GM21786 (cell line): ENCODE results near the gene ALOX15.
"Not testable (repeated sequence)": the region's sequence is repeated elsewhere in the genome, so short reads cannot be mapped to it uniquely, and the experiment has no call there.

ENCODE experiments used
- ATAC-seq: cut with Tn5 transposase; IDR thresholded peaks from one replicate; pipeline ENCODE4 v1.9.1; 2021; ENCODE audit not compliant: unreplicated experiment

The ALOX15 gene

DNA sequence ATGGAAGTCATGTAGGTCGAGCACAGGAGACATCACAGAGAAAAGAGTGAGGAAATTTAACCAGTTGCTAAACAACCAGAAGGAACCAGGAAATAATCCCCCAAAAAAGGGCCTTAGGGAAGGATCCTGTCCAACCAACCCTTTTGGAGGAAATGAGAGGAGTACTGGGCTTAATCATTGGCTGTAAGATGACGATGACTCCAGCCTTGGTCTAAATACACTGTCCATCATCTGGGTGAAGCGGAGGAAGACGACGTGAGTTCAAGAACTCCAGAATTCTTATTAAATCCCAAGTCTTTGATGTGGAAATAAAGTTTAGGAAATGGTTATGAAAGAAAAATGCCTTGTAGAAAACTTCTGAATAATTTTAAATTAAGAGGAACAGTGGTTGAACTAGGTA, 11.5 kb upstream of the ALOX15 start:
- no peak for ATAC-seq

DNA sequence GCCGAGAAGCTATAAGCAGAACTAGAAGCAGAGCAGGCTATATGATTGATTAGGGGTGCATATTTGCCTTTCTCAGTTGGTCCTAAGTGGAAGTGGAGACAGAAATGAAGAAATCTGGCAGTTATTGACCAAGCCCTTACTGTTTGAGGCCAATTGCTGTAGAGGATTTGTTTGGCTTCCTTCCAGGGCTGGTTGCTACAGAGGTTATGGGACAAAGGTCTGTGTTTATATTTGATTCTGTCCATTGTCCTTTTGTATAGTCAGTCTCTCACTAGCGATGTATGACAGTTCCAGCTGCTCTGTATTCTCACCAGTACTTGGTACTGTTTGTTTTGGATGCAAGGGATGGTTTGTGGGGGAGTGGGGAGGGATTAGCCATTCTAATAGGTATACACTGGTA, 7.3 kb upstream of the ALOX15 start:
- ATAC-seq = no peak

DNA sequence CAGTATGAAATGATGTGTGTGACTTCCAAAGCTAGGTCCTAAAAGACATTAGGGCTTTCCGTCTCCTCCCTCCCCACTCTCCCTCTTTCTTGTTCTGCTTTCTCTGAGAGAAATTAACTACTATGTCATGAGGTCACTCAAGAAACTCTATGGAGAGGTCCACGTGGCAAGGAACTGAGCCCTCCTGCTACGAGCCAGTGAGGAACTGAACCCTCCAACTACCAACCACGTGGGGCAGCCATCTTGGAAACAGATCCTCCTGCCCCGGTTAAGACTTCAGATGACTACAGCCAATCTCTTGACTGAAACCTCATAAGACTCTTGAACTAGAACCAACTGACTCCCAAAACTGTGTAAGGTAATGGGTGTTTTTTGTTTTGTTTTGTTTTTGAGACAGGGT, 4.2 kb upstream of the ALOX15 start:
- ATAC-seq = no peak

DNA sequence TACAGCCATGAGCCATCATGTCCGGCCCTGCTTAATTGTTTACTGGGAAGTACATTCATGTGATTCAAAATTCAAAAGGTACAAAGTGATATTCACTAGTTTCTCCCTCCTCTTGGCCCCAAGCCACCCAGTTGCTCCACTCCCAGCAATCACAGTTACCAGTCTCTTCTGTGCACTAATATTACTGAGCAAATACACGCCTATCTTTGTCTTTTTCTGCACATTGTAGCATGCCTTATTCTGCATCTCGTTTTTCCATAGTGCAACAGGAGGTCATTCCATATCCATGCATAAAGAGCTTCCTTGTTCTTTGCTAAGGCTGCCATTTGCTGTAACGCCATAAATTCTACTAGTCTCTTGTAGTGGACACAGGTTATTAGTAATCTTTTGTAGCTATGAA, 2.2 kb upstream of the ALOX15 start:
- no peak for ATAC-seq

DNA sequence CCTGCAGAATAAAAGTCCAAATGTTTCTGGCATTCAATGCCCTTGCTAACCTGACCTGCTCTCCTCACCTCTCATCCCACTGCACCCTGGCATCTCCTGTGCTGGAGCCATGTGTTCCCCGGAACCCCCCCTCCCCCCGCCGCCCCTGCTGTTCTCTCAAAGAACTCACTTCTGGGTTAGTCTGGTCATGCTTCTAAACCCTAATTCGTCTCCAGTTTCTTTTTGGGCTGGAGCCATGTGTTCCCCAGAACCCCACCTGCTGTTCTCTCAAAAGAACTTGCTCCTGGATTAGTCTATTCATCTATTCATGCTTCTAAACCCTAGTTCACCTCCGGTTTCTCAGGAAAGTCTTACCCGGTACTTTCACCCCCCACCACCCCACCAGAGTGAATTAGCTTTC, 808 bp upstream of the ALOX15 start:
- ATAC-seq = no peak

DNA sequence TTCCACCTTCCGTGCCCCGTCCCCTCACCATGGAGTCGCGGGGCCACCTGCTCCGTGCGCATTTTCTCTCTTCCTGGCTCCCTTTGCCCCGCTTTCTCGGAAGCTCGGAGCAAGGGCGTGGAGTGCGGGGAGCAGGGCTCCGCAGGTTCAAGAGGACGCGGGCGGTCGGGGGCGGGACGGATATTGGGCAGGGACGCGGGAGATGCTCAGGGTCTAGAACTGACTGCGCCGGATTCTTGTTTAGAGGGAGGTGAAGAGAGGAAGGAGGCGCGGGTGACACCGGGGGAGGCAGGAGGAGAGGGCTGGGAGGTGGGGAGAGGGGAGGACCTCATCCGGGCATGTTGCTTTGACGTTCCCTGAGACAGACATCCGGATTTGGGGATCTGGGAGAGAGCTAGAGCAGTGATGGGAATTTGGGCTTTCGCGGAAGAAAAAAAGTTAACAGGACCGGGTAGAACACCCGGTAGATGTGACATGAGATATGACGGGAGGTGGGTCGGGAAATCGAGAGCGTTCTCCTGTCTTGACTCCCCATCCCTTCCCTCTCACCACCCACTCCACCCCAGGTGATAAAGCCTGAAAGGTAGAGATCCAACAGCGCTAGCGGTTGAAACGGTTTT, 799 bp downstream of the ALOX15 start:
- not testable (repeated sequence) for ATAC-seq

DNA sequence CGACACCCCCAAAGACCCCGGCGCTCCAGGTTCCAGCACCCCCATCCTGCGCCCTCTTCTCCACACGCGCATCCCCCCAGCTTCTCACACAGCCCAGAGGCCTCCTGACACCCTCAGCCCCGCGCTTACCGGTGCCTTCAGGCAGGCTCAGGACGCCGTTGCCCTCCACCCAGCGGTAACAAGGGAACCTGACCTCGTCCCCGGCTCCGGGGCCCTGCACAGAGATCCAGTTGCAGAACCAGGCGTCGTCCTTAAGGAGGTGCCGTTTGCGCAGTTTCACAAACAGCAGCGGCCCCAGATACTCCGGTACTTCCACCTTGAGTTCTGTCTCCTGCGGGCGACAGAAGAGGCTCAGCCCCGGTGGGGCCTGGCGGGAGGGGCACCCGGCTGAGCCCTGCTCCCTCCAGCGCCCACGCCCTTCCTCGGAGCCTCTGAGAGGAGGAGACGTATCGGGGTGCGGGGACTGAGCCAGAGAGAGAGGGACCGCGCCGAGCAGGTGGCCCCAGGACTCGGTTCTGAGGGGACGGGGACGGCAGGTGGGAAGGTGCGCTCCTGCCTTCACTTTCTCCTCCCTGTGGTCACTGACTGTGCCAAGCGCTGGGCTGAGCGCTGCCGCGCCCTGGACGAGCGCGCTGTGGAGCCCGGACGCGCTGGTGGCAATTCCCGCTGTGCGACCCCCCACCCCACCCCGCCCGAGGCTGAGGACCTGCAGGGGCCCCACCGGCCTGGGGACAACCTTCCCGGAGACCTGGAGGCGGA, 2.0 kb downstream of the ALOX15 start:
- not testable (repeated sequence) for ATAC-seq

DNA sequence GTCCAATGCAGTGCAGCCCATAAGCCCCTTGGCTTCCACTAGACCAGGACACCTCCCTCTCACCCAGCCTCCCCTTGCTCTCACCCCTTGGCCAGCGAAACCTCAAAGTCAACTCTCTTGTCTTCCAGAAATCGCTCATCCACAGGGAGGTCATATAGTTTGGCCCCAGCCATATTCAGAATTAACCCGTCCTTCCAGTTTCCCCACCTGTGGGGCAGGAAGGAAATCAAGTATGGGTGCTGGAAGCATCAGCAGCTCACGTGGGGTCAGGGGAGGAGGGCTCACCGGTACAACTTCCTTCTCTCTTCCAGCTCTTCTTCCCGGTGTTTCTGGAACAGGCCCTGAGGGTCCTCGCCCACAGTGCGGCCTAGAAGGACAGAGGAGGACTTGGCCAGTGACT, 2.7 kb downstream of the ALOX15 start:
- ATAC-seq = not testable (repeated sequence)

DNA sequence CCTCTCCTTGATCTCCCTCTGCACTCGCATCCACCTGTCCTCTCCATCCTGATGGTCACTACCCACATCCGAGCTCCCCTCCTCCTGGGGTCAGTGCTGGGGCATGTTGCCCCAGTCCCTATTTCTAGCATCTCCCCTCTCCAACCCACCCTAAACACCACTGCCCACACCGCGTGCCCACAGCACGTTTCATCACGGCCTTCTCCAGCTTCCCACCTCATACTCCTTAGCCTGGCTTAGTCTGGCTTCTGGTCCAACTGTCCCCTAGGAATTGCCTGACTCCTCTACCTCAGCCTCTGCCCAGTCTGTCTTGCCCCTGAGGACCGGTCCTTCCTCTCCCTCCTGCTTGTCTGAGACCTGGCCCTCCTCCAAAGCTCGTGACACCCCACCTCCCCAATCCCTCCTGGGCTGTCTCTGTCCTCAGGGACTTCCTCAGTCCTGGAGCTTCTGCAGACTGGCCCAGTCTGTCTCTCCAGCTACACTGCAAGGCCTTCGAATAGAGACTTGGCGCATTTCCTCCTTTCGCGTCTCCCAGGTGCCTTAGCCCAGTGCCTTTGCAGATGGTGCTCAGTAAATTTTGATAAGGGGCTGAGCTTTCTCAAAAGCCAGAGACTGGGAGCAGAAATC, 4.9 kb downstream of the ALOX15 start:
- no peak for ATAC-seq

DNA sequence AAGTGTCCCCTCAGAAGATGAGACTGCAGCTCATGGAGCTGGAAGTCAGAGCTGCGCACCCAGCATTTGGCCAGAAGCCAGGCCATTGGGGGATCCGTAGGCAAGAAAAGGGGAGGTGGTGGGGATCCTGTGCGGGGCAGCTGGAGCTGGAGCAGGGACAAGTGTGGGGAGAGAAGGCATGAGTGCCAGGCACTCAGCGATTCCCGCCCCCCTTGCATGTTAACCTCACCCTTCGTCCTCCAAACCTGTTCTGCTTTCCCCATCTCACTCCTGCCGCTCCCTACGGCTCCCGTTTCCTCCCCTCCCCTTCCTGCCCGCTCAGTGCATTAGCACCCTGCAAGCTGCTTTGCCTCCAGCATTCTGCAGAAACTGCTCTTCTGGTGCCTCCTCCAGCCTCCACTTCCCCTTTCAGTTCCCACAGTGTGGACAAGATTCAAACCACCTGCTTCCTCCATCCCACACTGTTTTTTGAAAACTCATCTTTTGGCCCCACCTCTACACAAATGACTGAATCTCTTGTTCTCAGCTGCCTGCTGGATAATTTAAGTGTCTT, 5.6 kb downstream of the ALOX15 start:
- ATAC-seq = no peak

DNA sequence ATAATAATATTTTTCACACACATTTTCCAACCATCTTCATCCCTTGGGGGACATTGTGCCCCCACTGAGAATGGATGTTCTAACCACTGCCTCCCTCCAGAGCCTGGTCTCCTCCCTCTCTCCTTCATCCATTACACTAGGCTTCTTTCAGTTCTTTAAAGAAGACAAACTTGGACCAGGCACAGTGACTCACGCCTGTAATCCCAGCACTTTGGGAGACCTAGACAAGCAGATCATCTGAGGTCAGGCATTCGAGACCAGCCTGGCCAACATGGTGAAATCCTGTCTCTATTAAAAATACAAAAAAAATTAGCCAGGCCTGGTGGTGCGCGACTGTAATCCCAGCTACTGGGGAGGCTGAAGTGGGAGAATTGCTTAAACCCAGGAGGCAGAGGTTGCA, 6.5 kb downstream of the ALOX15 start:
- no peak for ATAC-seq

DNA sequence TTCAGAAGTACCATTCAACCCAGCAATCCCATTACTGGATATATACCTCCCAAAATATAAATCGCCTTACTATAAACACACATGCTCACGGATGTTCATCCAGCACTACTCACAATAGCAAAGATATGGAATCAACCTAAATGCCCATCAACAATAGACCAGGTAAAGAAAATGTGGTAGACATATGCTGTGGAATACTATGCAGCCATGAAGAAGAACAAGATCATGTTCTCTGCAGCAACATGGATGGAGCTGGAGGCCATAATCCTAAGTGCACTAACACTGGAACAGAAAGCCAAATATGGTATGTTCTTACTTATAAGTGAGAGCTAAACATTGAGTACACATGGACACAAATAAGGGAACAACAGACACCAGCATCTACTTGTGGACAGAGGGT, 7.8 kb downstream of the ALOX15 start:
- ATAC-seq = no peak

DNA sequence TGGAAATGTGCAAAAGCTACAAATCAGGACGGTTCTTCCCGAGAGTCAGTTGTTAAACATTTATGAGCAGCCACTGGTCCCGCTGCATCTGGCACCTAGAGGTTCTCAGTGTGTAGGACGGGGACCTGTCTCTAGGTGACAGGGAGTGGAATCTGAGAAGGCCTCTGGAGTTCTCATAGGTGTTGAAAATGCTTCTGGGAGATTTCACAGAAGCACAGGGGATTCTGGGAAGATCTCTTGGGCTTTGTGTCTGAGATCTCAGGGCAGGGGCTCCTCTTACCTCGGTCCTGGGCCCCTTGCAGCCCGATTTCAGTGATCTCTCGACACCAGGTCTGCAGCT, 8.9 kb downstream of the ALOX15 start:
- no peak for ATAC-seq

DNA sequence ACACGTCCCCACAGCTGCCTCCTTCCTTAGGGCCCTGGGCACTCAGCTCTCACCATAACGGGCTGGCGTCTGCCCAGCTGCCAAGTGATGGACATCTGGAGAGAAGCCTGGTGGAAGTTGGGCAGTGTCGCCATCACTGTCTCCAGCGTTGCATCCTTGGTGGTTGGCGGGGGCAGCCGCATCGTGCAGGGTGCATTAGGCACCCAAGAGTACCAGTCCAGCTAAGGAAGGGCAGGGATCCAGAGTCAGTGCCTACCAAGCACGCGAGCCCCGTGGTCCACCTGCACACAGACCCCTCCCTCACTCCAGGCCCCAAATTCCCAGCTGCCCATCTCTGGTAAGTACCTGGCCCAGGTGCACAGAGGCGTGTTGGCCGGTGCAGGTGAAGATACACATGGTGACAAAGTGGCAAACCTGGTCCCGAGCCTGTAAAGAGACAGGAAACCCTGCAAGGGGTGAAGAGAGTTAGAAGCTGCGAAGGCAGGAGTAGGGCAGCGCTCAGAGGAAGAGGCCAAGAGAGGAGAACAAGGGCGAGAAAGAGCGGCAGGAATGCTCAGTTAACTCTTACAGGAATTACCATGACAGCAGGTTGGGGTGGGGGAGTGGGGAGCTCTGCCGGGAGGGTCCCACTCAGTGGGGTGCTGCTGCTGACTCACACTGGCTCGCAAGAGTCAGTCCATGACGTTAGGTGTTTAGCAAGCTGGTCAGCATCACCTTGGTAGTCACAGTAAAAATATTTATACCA, 9.5 kb downstream of the ALOX15 start:
- no peak for ATAC-seq

DNA sequence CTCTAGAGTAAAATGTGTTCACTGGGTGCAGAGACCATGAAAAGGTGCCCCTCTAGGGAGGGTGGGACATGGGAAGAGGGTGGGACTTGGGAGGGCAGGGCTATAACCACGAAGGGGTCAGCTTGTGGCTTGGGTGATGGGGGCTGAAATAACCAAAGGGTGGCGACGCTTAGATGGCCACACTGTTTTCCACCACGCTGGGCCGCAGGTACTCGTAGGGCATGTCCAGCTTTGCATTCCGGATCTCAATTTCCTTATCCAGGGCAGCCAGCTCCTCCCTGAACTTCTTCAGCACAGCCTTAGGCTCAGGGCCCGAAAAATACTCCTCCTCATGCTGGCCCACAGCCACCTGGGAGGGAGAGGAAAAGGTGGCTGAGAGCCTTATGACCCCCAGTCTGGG, 10.0 kb downstream of the ALOX15 start:
- ATAC-seq = no peak

DNA sequence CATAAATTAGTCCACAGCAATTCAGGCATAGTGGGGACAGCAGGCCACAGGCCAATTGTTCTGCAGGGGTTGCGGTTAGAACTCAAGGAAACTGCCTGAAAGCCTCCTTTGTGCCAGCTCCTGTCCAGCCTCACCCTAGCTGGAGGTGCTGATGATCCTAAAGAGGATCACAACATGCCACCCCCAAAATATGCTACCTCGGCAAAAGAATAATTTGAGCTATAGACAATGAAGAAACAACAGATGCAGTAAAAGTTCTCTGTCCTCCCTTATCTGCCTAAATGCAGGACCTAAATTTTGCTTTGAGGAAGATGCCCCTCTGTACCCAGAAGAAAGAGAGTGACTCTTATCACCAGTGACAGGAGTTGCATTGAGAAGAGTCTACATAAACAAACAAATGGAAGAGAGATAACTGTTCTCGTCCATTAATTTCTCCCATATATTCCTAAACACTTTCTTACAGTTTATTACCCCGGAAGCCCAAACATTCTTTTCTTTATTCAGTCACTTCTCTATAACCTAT, 14.7 kb downstream of the ALOX15 start:
- ATAC-seq = no peak

DNA sequence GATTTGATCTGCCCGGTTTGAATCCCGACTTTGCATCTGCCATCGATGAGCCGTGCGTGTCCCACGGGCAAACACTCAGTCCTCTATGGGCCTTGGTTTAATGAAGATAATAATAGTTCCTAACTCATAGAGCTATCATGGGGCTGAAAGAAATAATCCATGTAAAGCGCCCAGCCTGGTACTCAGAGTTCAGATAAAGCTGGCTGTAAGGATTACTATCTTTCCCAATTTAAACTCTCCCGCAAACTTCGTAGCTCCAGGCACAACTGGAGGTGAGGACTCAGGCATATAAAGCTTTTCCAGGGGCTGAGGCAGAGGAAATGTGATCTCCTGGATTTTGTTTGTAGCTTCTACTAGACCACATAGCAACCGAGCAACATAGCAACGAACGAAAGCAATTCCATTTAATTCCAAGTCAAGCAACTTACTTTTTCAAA, 16.3 kb downstream of the ALOX15 start:
- ATAC-seq = no peak

DNA sequence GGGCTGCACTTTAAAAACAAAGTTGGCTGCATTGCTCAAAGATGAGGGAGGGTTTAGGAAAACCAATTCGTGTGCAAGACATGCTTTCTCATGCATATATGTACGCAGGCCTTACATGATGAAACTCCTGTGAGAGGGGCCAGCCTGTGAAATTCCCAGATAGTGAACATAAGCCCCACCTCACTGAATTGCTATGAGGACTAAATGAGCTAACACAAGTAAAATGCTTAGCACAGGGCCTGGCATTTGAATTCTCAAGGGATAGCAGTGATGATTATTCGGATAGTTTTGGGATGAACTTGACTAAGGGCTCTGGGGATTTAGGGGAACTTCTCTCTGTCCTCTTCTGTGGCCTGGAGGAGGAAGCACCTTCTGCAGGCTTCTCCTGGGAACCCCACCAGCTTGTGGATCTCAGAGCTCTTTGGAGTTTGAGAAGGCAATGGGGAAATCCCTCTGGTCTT, 17.0 kb downstream of the ALOX15 start:
- ATAC-seq = not testable (repeated sequence)

DNA sequence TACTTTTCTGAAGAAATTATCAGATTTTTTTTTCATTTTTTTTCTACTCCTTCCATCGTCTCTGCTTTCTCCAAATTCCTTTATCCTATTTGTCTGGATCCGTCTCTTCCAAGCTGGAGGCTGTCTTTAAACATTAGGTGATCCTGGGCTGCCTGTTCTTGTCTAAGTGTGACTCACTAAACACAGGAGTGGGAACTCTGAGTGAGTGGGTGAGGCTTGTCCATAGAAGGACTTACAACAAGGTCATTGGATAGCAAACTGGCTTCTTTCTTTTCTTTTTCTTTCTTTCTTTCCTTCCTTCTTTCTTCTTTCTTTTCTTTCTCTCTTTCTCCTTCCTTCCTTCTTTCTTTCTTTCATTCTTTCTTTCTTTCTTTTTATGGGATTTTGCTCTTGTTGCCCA, 18.2 kb downstream of the ALOX15 start:
- no peak for ATAC-seq

DNA sequence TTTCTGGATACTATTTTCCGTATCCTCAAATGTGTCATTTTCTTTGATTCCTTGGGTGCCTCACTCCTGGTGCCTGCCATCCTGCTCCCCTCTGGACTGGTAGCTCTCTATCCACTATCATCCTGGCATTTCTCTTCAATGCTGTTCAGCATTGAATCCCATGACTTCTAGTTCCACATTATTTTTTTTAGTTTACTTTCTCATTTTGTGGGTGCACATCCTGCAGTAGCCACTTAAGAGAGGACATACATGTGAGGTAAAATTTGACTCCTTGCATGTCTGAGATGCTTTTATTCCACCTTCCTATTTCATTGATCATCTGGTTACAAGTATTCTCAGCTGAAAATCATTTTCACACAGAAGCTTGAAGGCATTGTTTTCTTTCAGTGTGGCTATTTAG, 19.1 kb downstream of the ALOX15 start:
- no peak for ATAC-seq

DNA sequence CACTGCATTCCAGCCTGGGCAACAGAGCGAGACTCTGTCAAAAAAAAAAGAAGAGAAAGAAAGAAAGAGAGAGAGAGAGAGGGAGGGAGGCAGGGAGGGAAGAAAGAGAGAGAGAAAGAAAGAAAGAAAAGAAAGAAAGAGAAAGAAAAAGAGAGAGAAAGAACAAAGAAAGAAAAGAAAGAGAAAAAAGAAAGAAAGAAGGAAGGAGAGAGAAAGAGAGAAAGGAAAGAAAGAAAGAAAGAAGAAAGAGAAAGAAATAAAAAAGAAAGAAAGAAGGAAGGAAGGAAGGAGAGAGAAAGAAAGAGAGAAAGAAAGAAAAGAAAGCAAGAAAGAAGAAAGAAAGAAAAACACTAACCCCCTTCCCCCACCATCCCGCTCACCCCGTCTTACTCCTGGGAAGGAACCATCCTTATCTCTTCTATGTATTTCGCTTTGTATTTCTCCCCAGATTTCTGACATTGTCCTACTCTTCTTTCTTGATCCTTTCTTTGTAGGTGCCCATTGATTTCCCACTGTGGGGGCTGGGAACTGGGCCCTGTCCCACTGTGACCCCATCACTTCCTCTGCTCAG, 20.9 kb downstream of the ALOX15 start:
- no peak for ATAC-seq
